K562 (cell line): ENCODE measurements around the gene RPS15A. TPM values are rescaled to one million over a fixed set of nuclear protein-coding genes. Genes with fewer than 3 reads are reported as not detected.

Experiments
- ETV5 ChIP-seq: sonication (generic); formaldehyde crosslinking; IDR thresholded peaks from 2 replicates; pipeline ENCODE4 v1.4.0; 2020; ENCODE audit warnings: low read depth, mild to moderate bottlenecking, missing genetic modification reagents
- LEF1 ChIP-seq: fragments of 450-650 bp; IDR thresholded peaks from 2 replicates; pipeline ENCODE4 v1.6.1; 2016; ENCODE audit warnings: mild to moderate bottlenecking
- NR2F6 ChIP-seq: fragments of 450-650 bp; formaldehyde crosslinking; IDR thresholded peaks from 2 replicates; pipeline ENCODE4 v1.4.0; 2020; ENCODE audit warnings: mild to moderate bottlenecking
- TARDBP ChIP-seq: fragments of 450-650 bp; IDR thresholded peaks from 2 replicates; pipeline ENCODE4 v1.6.1; 2016
- polyA plus RNA-seq, 8 experiments: library from polyadenylated mRNA; depleted of rRNA in 4 of 8; stranded (reverse) in 5 of 8; unstranded in 3 of 8; fragments of >200 nt; fragmentation: Nextera tagmentation in 2 of 8; fragmentation: Illumina TruSeq in 1 of 8; extraction: Ambion mirVana in 2 of 8; extraction: Trizol in 1 of 8; gene quantifications; 2 replicates each; pipeline versions ENCODE4 v1.2.1 to v1.2.3, GENCODE V29; 2011 to 2014; ENCODE audit warnings: inconsistent platforms in 1 of 8, missing spikeins in 1 of 8
- total RNA-seq, 7 experiments: library from RNA; depleted of rRNA in 6 of 7; stranded (reverse); fragments of >200 nt in 6 of 7; fragmentation: Illumina TruSeq in 2 of 7; extraction: Trizol in 2 of 7; gene quantifications; 2 replicates each; pipeline versions ENCODE4 v1.2.1 to v1.2.3, GENCODE V29; 2011 to 2021; ENCODE audit warnings: low replicate concordance in 1 of 7
- TF ChIP-seq, protein P1 (sequence below), 2 experiments: fragments of 450-650 bp in 1 of 2; sonication (generic) in 1 of 2; formaldehyde crosslinking in 1 of 2; IDR thresholded peaks in 1 of 2; conservative IDR thresholded peaks in 1 of 2; 2 replicates each; pipeline versions ENCODE4 v1.6.1 to v1.8.1; 2016 to 2023; ENCODE audit warnings: mild to moderate bottlenecking in 2 of 2, moderate library complexity in 2 of 2, inconsistent platforms in 1 of 2, missing genetic modification reagents in 1 of 2
- TF ChIP-seq, protein P2 (sequence below), 2 experiments: fragments of 200-800 bp in 1 of 2; sonication (Bioruptor generic) in 1 of 2; sonication (generic) in 1 of 2; formaldehyde crosslinking in 1 of 2; IDR thresholded peaks in 1 of 2; conservative IDR thresholded peaks in 1 of 2; 2 replicates each; pipeline versions ENCODE4 v1.5.0 to v1.6.1; 2016 to 2020; ENCODE audit warnings: missing compliant biosample characterization in 1 of 2, missing genetic modification characterization in 1 of 2, missing genetic modification reagents in 1 of 2
- TF ChIP-seq, protein P3 (sequence below), 2 experiments: fragments of 450-650 bp; conservative IDR thresholded peaks; 2 replicates each; pipeline ENCODE4 v1.6.1; 2017; ENCODE audit warnings: mild to moderate bottlenecking in 2 of 2, moderate library complexity in 2 of 2

Gene RPS15A
- total and polyA plus RNA-seq, 9 of the 15 experiments (the other 6 are each of a cell fraction or from before 2014, with no cell fraction given): 1,397 to 5,474 (median 2,798) TPM

DNA sequence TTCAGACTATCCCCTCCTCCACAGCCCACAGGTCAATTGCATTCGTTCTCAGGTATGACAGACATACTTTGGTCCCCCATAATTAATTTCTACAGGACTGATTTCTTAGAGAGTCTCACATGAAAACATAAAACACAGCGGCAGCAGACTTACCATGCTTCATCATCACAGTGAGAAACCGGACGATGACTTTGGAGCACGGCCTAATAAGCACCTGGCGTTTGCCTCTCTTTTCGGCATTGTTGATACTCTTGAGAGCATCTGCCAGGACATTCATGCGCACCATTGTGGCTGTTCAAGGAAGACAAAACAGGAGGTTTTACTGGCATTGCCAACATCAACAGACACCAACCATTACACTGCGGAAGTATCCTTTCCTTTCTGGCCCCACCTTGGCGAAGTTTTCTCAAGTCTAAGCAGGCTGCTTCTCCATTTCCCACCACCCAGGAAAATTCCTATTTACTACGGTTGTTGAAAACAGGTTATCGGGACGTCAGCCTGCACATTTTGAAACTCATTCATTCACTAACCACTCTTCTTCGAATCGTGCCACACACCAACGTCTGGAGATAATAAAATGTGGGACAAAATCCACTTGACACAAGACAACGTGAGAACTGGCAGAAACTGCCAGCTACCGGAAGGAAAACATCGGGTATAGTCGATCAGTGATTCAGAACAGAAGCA lies 1.2 kb downstream of the RPS15A start (continued):
- TF ChIP-seq, protein P1, sequence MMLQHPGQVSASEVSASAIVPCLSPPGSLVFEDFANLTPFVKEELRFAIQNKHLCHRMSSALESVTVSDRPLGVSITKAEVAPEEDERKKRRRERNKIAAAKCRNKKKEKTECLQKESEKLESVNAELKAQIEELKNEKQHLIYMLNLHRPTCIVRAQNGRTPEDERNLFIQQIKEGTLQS (IDR thresholded peaks at IDR 0.05): no peak
- TF ChIP-seq, protein P1 (CRISPR knock-in tag; conservative IDR thresholded peaks at IDR 0.05): 0 out of 2 replicates have a peak, but pooled peaks have one; percentile 66
- no peak for TF ChIP-seq LEF1
- TF ChIP-seq NR2F6 (CRISPR knock-in tag): no peak
- TF ChIP-seq, protein P2, sequence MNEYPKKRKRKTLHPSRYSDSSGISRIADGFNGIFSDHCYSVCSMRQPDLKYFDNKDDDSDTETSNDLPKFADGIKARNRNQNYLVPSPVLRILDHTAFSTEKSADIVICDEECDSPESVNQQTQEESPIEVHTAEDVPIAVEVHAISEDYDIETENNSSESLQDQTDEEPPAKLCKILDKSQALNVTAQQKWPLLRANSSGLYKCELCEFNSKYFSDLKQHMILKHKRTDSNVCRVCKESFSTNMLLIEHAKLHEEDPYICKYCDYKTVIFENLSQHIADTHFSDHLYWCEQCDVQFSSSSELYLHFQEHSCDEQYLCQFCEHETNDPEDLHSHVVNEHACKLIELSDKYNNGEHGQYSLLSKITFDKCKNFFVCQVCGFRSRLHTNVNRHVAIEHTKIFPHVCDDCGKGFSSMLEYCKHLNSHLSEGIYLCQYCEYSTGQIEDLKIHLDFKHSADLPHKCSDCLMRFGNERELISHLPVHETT (CRISPR knock-in tag; conservative IDR thresholded peaks at IDR 0.05 in 1 of 2, IDR thresholded peaks at IDR 0.05 in 1 of 2): no peak
- TF ChIP-seq TARDBP: no peak
- 0 out of 2 replicates have a peak, but pooled peaks have one; percentile 11 for TF ChIP-seq ETV5 (CRISPR knock-in tag)
- TF ChIP-seq, protein P3, sequence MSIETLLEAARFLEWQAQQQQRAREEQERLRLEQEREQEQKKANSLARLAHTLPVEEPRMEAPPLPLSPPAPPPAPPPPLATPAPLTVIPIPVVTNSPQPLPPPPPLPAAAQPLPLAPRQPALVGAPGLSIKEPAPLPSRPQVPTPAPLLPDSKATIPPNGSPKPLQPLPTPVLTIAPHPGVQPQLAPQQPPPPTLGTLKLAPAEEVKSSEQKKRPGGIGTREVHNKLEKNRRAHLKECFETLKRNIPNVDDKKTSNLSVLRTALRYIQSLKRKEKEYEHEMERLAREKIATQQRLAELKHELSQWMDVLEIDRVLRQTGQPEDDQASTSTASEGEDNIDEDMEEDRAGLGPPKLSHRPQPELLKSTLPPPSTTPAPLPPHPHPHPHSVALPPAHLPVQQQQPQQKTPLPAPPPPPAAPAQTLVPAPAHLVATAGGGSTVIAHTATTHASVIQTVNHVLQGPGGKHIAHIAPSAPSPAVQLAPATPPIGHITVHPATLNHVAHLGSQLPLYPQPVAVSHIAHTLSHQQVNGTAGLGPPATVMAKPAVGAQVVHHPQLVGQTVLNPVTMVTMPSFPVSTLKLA (conservative IDR thresholded peaks at IDR 0.05): 0 out of 4 replicates have a peak, but pooled peaks of 1 of the 2 experiments have one; percentile 22
